Prostate gland (tissue), 2 donors: ENCODE data around the gene MYO16.

ENCODE experiments used
- CTCF ChIP-seq, 4 experiments: fragments of 200-600 bp in 2 of 4; fragments of 450-650 bp in 2 of 4; sonication (generic) in 2 of 4; IDR thresholded peaks; 1 replicate in 3 of 4; 2 replicates in 1 of 4; pipeline ENCODE4 v1.5.1; 2016 to 2019; ENCODE audit warnings: antibody characterized with exemption in 4 of 4, mild to moderate bottlenecking in 2 of 4, moderate library complexity in 2 of 4
- POLR2A ChIP-seq: fragments of 450-650 bp; IDR thresholded peaks from one replicate; pipeline ENCODE4 v1.6.1; 2016; ENCODE audit warnings: antibody characterized with exemption, mild to moderate bottlenecking

GRCh38 chr13:108711386-108711785 is 82.0 kb downstream of the MYO16 start:
- TF ChIP-seq CTCF (IDR thresholded peaks at IDR 0.05) (no peak), POLR2A (no peak)
